22Rv1 (cell line): ENCODE data around the gene GOLGA8J.

ENCODE experiments used
- ZFX ChIP-seq: fragments of 450-650 bp; IDR thresholded peaks from 2 replicates; pipeline ENCODE4 v1.6.1; 2017; ENCODE audit warnings: antibody characterized with exemption, borderline replicate concordance
- TF ChIP-seq, protein P1 (sequence below): fragments of 450-650 bp; IDR thresholded peaks from 2 replicates; pipeline ENCODE4 v1.5.1; 2017; ENCODE audit warnings: mild to moderate bottlenecking

DNA sequence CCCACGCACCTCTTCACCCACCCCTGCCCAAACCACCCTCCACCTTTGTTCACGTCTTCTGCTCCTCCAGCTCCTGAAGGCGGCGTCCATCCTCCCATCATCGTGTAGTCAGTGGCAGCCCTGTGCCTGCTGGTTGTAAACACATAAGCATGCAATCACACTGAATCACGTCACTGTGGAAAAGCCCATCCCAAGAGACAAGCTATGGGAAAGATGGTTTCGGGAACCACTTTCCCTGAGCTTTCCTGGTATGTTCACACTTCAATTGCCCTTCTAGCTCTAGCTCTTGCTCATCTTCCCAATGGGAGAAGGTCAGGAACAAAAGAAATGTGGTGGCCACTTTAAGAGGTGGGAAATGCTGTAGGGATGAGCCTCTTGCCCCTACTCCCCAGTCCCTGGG lies 14.4 kb upstream of the GOLGA8J start:
- TF ChIP-seq, protein P1, sequence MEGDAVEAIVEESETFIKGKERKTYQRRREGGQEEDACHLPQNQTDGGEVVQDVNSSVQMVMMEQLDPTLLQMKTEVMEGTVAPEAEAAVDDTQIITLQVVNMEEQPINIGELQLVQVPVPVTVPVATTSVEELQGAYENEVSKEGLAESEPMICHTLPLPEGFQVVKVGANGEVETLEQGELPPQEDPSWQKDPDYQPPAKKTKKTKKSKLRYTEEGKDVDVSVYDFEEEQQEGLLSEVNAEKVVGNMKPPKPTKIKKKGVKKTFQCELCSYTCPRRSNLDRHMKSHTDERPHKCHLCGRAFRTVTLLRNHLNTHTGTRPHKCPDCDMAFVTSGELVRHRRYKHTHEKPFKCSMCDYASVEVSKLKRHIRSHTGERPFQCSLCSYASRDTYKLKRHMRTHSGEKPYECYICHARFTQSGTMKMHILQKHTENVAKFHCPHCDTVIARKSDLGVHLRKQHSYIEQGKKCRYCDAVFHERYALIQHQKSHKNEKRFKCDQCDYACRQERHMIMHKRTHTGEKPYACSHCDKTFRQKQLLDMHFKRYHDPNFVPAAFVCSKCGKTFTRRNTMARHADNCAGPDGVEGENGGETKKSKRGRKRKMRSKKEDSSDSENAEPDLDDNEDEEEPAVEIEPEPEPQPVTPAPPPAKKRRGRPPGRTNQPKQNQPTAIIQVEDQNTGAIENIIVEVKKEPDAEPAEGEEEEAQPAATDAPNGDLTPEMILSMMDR, result no peak
- TF ChIP-seq ZFX, result no peak
